ENCODE results near the gene PTOV1.

DNA sequence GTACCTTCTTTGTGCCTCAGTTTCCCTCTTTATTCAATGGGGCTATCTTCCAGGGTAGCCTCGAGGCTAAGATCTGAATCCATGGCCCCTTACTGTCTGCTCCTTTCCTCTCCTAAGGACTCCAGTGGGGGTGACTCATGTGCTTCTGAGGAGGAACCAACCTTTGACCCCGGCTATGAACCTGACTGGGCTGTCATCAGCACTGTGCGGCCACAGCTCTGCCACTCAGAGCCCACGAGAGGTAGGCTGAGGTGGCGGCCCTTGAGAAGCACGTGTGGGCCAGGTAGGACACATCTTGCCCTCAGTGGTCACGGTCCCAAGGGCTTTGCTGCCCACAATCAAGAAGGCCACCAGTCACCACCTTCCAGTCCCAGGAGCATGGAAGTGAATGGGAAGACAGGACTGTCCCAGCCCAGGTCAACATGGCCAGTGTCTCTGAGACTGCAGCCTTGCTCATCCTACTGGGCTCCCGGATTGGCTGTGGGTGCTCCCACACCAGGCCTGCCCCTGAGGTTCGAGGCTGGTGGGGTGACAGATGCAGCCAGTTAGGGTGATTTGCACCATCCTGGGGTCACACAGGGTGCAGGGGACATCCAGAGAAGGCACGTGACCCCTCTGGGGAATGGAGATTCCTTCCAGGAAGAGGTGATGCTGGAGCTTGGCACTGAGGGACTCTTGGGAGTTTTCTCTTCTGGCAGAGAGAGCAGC lies 29.4 kb downstream of the PTOV1 start:
- TF ChIP-seq CTCF (conservative IDR thresholded peaks at IDR 0.05; ENCODE audit: low read length), result no peak
- TF ChIP-seq EZH2phosphoT487 (IDR thresholded peaks at IDR 0.05; ENCODE audit: borderline replicate concordance, low read depth, low read length), result no peak
